H9 (cell line): ENCODE results near the gene DMKN. TPM values are rescaled to one million over a fixed set of nuclear protein-coding genes. Genes with fewer than 3 reads are reported as not detected.
A peak's percentile ranks its signal among the peaks of the same experiment; 100 is the strongest.

ENCODE experiments used
- DNase-seq: peaks from one replicate; pipeline ENCODE4 v3.0.0-alpha.2; 2017
- H2AFZ ChIP-seq: one replicate; pipeline ENCODE4 v1.6.1; 2013; ENCODE audit warnings: mild to moderate bottlenecking, low read length, control low read depth, moderate library complexity
- H2AK5ac ChIP-seq: 2 replicates; pipeline ENCODE4 v1.6.1; 2013; ENCODE audit warnings: low read length, control low read depth, mixed read lengths; ENCODE audit not compliant: insufficient read length
- H2BK120ac ChIP-seq: one replicate; pipeline ENCODE4 v1.6.1; 2013; ENCODE audit warnings: low read depth, mild to moderate bottlenecking, low read length, control low read depth, inconsistent platforms; ENCODE audit not compliant: poor library complexity, severe bottlenecking
- H2BK12ac ChIP-seq: 2 replicates; pipeline ENCODE4 v1.6.1; 2013; ENCODE audit warnings: low read length, control low read depth, mixed read lengths, low read depth; ENCODE audit not compliant: insufficient read length
- H2BK15ac ChIP-seq: 2 replicates; pipeline ENCODE4 v1.6.1; 2013; ENCODE audit warnings: low read depth, low read length, control low read depth
- H2BK20ac ChIP-seq: one replicate; pipeline ENCODE4 v1.6.1; 2013; ENCODE audit warnings: low read depth, mild to moderate bottlenecking, low read length, control low read depth, inconsistent platforms; ENCODE audit not compliant: poor library complexity, severe bottlenecking
- H2BK5ac ChIP-seq: 2 replicates; pipeline ENCODE4 v1.6.1; 2013; ENCODE audit warnings: low read length, control low read depth, mixed read lengths; ENCODE audit not compliant: insufficient read length
- H3K14ac ChIP-seq: 2 replicates; pipeline ENCODE4 v1.6.1; 2013; ENCODE audit warnings: low read length, control low read depth; ENCODE audit not compliant: insufficient read depth
- H3K18ac ChIP-seq: 2 replicates; pipeline ENCODE4 v1.6.1; 2013; ENCODE audit warnings: low read depth, mild to moderate bottlenecking, mixed read lengths, low read length, control low read depth; ENCODE audit not compliant: insufficient read length
- H3K23ac ChIP-seq: 2 replicates; pipeline ENCODE4 v1.6.1; 2013; ENCODE audit warnings: low read length, control low read depth, mixed read lengths, low read depth; ENCODE audit not compliant: insufficient read length
- H3K23me2 ChIP-seq: 2 replicates; pipeline ENCODE4 v1.6.1; 2013; ENCODE audit warnings: low read depth, mild to moderate bottlenecking, mixed read lengths, low read length, control low read depth; ENCODE audit not compliant: insufficient read length, poor library complexity, severe bottlenecking
- H3K27ac ChIP-seq: 2 replicates; pipeline ENCODE4 v1.5.1; 2013; ENCODE audit warnings: low read length, control low read depth, mixed read lengths, low read depth; ENCODE audit not compliant: insufficient read length
- H3K27me3 ChIP-seq: 2 replicates; pipeline ENCODE4 v1.6.1; 2013; ENCODE audit warnings: low read length, control low read depth, inconsistent platforms; ENCODE audit not compliant: insufficient read depth
- H3K4ac ChIP-seq: 2 replicates; pipeline ENCODE4 v1.6.1; 2013; ENCODE audit warnings: low read depth, mild to moderate bottlenecking, control low read depth, inconsistent platforms, low read length, moderate library complexity
- H3K4me1 ChIP-seq: 2 replicates; pipeline ENCODE4 v1.6.1; 2013; ENCODE audit warnings: low read length, control low read depth, inconsistent platforms; ENCODE audit not compliant: insufficient read depth
- H3K4me2 ChIP-seq: 2 replicates; pipeline ENCODE4 v1.6.1; 2013; ENCODE audit warnings: low read length, control low read depth, mixed read lengths; ENCODE audit not compliant: insufficient read length, insufficient read depth
- H3K56ac ChIP-seq: 2 replicates; pipeline ENCODE4 v1.6.1; 2013; ENCODE audit warnings: low read depth, mild to moderate bottlenecking, mixed read lengths, low read length, control low read depth; ENCODE audit not compliant: insufficient read length
- H3K79me1 ChIP-seq: 2 replicates; pipeline ENCODE4 v1.6.1; 2013; ENCODE audit warnings: low read depth, mild to moderate bottlenecking, moderate library complexity, low read length, control low read depth, inconsistent platforms; ENCODE audit not compliant: insufficient read depth, poor library complexity, severe bottlenecking
- H3K79me2 ChIP-seq: 2 replicates; pipeline ENCODE4 v1.6.1; 2013; ENCODE audit warnings: low read length, control low read depth, inconsistent platforms; ENCODE audit not compliant: insufficient read depth
- H3K9ac ChIP-seq: 2 replicates; pipeline ENCODE4 v1.6.1; 2013; ENCODE audit warnings: low read length, control low read depth, mixed read lengths; ENCODE audit not compliant: insufficient read length; ENCODE audit errors: extremely low read depth
- H3K9me3 ChIP-seq: one replicate; pipeline ENCODE4 v1.6.1; 2013; ENCODE audit warnings: low read depth, low read length, inconsistent platforms; ENCODE audit not compliant: control insufficient read depth
- H3T11ph ChIP-seq: one replicate; pipeline ENCODE4 v1.6.1; 2013; ENCODE audit warnings: mild to moderate bottlenecking, low read length, control low read depth, inconsistent platforms
- H4K20me1 ChIP-seq: one replicate; pipeline ENCODE4 v1.6.1; 2013; ENCODE audit not compliant: control insufficient read depth, insufficient read length, insufficient read depth
- H4K5ac ChIP-seq: 2 replicates; pipeline ENCODE4 v1.6.1; 2013; ENCODE audit warnings: low read depth, mild to moderate bottlenecking, mixed read lengths, low read length, control low read depth; ENCODE audit not compliant: insufficient read length
- H4K8ac ChIP-seq: replicated peaks from 2 replicates; pipeline ENCODE4 v1.6.1; 2013; ENCODE audit warnings: low read length, control low read depth, mixed read lengths, low read depth; ENCODE audit not compliant: insufficient read length
- H4K91ac ChIP-seq: 2 replicates; pipeline ENCODE4 v1.6.1; 2013; ENCODE audit warnings: low read depth, mild to moderate bottlenecking, moderate library complexity, mixed read lengths, low read length, control low read depth; ENCODE audit not compliant: insufficient read length
- H3K27ac Mint-ChIP-seq, 3 experiments: 2 replicates in 2 of 3; 3 replicates in 1 of 3; pipeline ENCODE4 v1.8.0; 2020 to 2021; ENCODE audit warnings: mixed read lengths in 3 of 3, mild to moderate bottlenecking in 1 of 3, moderate library complexity in 1 of 3
- H3K27me3 Mint-ChIP-seq: 2 replicates; pipeline ENCODE4 v1.8.0; 2021; ENCODE audit warnings: low read depth, mild to moderate bottlenecking, moderate library complexity, mixed read lengths
- H3K36me3 Mint-ChIP-seq, 3 experiments: 2 replicates in 2 of 3; 3 replicates in 1 of 3; pipeline ENCODE4 v1.8.0; 2020 to 2021; ENCODE audit warnings: low read depth in 3 of 3, mixed read lengths in 3 of 3; ENCODE audit not compliant: insufficient read depth in 1 of 3
- H3K4me1 Mint-ChIP-seq, 2 experiments: 2 replicates each; pipeline ENCODE4 v1.8.0; 2020; ENCODE audit warnings: mixed read lengths in 2 of 2
- H3K4me3 Mint-ChIP-seq, 2 experiments: 2 replicates in 1 of 2; 3 replicates in 1 of 2; pipeline ENCODE4 v1.8.0; 2020 to 2021; ENCODE audit warnings: mild to moderate bottlenecking in 2 of 2, mixed read lengths in 2 of 2, moderate library complexity in 1 of 2
- H3K9me3 Mint-ChIP-seq, 2 experiments: 2 replicates in 1 of 2; 3 replicates in 1 of 2; pipeline ENCODE4 v1.8.0; 2020; ENCODE audit warnings: mild to moderate bottlenecking in 2 of 2, mixed read lengths in 2 of 2, moderate library complexity in 1 of 2
- CTCF ChIP-seq: fragments of 200-600 bp; sonication (generic); conservative IDR thresholded peaks from 3 replicates; pipeline ENCODE4 v1.8.0; 2021; ENCODE audit warnings: antibody characterized with exemption, mild to moderate bottlenecking
- WGBS: extraction: QIAGEN DNeasy Blood & Tissue Kit; methylation state at CpG from one replicate; pipeline ENCODE4 v1.1.7; 2013; ENCODE audit warnings: missing lambda C conversion rate, low lambda C conversion rate, mixed read lengths; ENCODE audit not compliant: insufficient read length; ENCODE audit errors: extremely low coverage; 5-methylcytosine and 5-hydroxymethylcytosine counted together
- total RNA-seq: library from RNA; stranded (reverse); gene quantifications from 2 replicates; pipeline ENCODE4 v1.2.1, GENCODE V29; 2021

Gene DMKN
- total RNA-seq, 1 experiment from 2014 or later, result 278 TPM

- H2BK12ac ChIP-seq, result no peak overlapping the region
- H3K79me2 ChIP-seq, result no peaks in the 10 kb centered on the region
- no peak overlapping the region for H3K4ac ChIP-seq
- H4K20me1 ChIP-seq, result no peaks in the 10 kb centered on the region
- no peak overlapping the region for H4K5ac ChIP-seq
- no peaks in the 10 kb centered on the region for H3K27me3 Mint-ChIP-seq
- no peak overlapping the region for H2BK5ac ChIP-seq
- H3K4me3 Mint-ChIP-seq, result no peak overlapping the region
- H2BK120ac ChIP-seq, result no peak overlapping the region
- no peak overlapping the region for H4K91ac ChIP-seq
- H2BK15ac ChIP-seq, result no peak overlapping the region
- no peak overlapping the region for H3T11ph ChIP-seq
- WGBS, result no CpG with 5 or more reads among the region's 15 CpGs
- H3K36me3 Mint-ChIP-seq, result peaks cover 55 to 95% (median 95%) of the 10 kb centered on the region in 3 experiments; a peak in 6 of 7 replicates
- H3K27me3 ChIP-seq, result no peaks in the 10 kb centered on the region
- DNase-seq, result no peak
- no peak overlapping the region for H2BK20ac ChIP-seq
- no peaks in the 10 kb centered on the region for H3K23me2 ChIP-seq
- no peaks in the 10 kb centered on the region for H3K4me1 ChIP-seq
- H3K4me1 Mint-ChIP-seq, result peaks cover 4 to 10% of the 10 kb centered on the region in 2 experiments; a peak in 2 of 4 replicates
- H3K14ac ChIP-seq, result no peak overlapping the region
- no peak overlapping the region for H3K4me2 ChIP-seq
- H3K27ac ChIP-seq, result no peak overlapping the region
- no peak overlapping the region for H3K56ac ChIP-seq
- no peaks in the 10 kb centered on the region for H3K79me1 ChIP-seq
- H2AFZ ChIP-seq, result no peak overlapping the region
- no peak overlapping the region for H2AK5ac ChIP-seq
- no peak for TF ChIP-seq CTCF
- H3K9me3 ChIP-seq, result no peaks in the 10 kb centered on the region
- H3K27ac Mint-ChIP-seq, result peak overlapping the region; percentile 5 to 40 (median 5); a peak in 3 of 7 replicates
- no peak overlapping the region for H4K8ac ChIP-seq
- no peaks in the 10 kb centered on the region for H3K9me3 Mint-ChIP-seq
- H3K18ac ChIP-seq, result no peak overlapping the region
- H3K9ac ChIP-seq, result no peak overlapping the region
- H3K23ac ChIP-seq, result no peak overlapping the region
Observed at GRCh38 chr19:35501684-35502083, 11.8 kb downstream of the DMKN start.
